Stimulated activated naive CD8-positive, alpha-beta T cell treated with anti-CD3 and anti-CD28 coated beads, Interleukin-15, Interleukin-2, amounts not matched to agents 100 ng/mL and 50 ng/mL, for 24 hours (primary cell): Measurements from ENCODE around the gene SEC22A.

Experiments used
- H3K27ac Mint-ChIP-seq: one replicate; pipeline ENCODE4 v1.8.0; 2021; ENCODE audit warnings: mild to moderate bottlenecking, mixed read lengths
- H3K27me3 Mint-ChIP-seq: one replicate; pipeline ENCODE4 v1.8.0; 2021; ENCODE audit warnings: mixed read lengths
- H3K36me3 Mint-ChIP-seq: one replicate; pipeline ENCODE4 v1.8.0; 2021; ENCODE audit warnings: low read depth, mixed read lengths
- H3K4me1 Mint-ChIP-seq: one replicate; pipeline ENCODE4 v1.8.0; 2021; ENCODE audit warnings: low read depth, mixed read lengths
- H3K4me3 Mint-ChIP-seq: one replicate; pipeline ENCODE4 v1.8.0; 2021; ENCODE audit warnings: mild to moderate bottlenecking, mixed read lengths
- H3K9me3 Mint-ChIP-seq: one replicate; pipeline ENCODE4 v1.8.0; 2021; ENCODE audit warnings: mixed read lengths

The SEC22A gene

GRCh38 chr3:123311201-123311600, 109.5 kb downstream of the SEC22A start:
- Mint-ChIP-seq H3K4me1 (no peaks in the 10 kb centered on the region), H3K36me3 (no peaks in the 10 kb centered on the region), H3K27ac (no peak overlapping the region), H3K27me3 (peaks cover 6% of the 10 kb centered on the region), H3K4me3 (no peak overlapping the region), H3K9me3 (no peaks in the 10 kb centered on the region)

- Mint-ChIP-seq H3K27ac (no peak overlapping the region), H3K27me3 (peaks cover 6% of the 10 kb centered on the region), H3K36me3 (no peaks in the 10 kb centered on the region), H3K9me3 (no peaks in the 10 kb centered on the region), H3K4me3 (no peak overlapping the region), H3K4me1 (no peaks in the 10 kb centered on the region)
Observed at GRCh38 chr3:123312331-123313265, 110.9 kb downstream of the SEC22A start.

- Mint-ChIP-seq H3K9me3 (no peaks in the 10 kb centered on the region), H3K27me3 (peaks cover 6% of the 10 kb centered on the region), H3K27ac (no peak overlapping the region), H3K36me3 (no peaks in the 10 kb centered on the region), H3K4me1 (no peaks in the 10 kb centered on the region), H3K4me3 (no peak overlapping the region)
Observed at GRCh38 chr3:123313889-123314288, 112.1 kb downstream of the SEC22A start.

- Mint-ChIP-seq H3K27ac (no peak overlapping the region), H3K27me3 (peaks cover 6% of the 10 kb centered on the region), H3K36me3 (no peaks in the 10 kb centered on the region), H3K4me1 (no peaks in the 10 kb centered on the region), H3K9me3 (no peaks in the 10 kb centered on the region), H3K4me3 (no peak overlapping the region)
Observed at GRCh38 chr3:123314359-123315270, 112.9 kb downstream of the SEC22A start.

- no peaks in the 10 kb centered on the region for H3K9me3 Mint-ChIP-seq
- H3K36me3 Mint-ChIP-seq: no peaks in the 10 kb centered on the region
- no peak overlapping the region for H3K27ac Mint-ChIP-seq
- no peaks in the 10 kb centered on the region for H3K4me1 Mint-ChIP-seq
- no peak overlapping the region for H3K4me3 Mint-ChIP-seq
- peaks cover 9% of the 10 kb centered on the region for H3K27me3 Mint-ChIP-seq
Observed at GRCh38 chr3:123315271-123315595, 113.5 kb downstream of the SEC22A start.

- H3K4me3 Mint-ChIP-seq: no peak overlapping the region
- H3K4me1 Mint-ChIP-seq: no peaks in the 10 kb centered on the region
- no peak overlapping the region for H3K27ac Mint-ChIP-seq
- H3K9me3 Mint-ChIP-seq: no peaks in the 10 kb centered on the region
- H3K27me3 Mint-ChIP-seq: peaks cover 14% of the 10 kb centered on the region
- no peaks in the 10 kb centered on the region for H3K36me3 Mint-ChIP-seq
Observed at GRCh38 chr3:123317716-123318115, 116.0 kb downstream of the SEC22A start.

- Mint-ChIP-seq H3K9me3 (no peaks in the 10 kb centered on the region), H3K4me1 (no peaks in the 10 kb centered on the region), H3K27me3 (peaks cover 14% of the 10 kb centered on the region), H3K27ac (no peak overlapping the region), H3K36me3 (no peaks in the 10 kb centered on the region), H3K4me3 (no peak overlapping the region)
Observed at GRCh38 chr3:123318374-123318773, 116.6 kb downstream of the SEC22A start.

GRCh38 chr3:123319760-123320159, 118.0 kb downstream of the SEC22A start:
- H3K36me3 Mint-ChIP-seq: no peaks in the 10 kb centered on the region
- no peak overlapping the region for H3K27ac Mint-ChIP-seq
- no peak overlapping the region for H3K4me3 Mint-ChIP-seq
- H3K4me1 Mint-ChIP-seq: no peaks in the 10 kb centered on the region
- peaks cover 14% of the 10 kb centered on the region for H3K27me3 Mint-ChIP-seq
- no peaks in the 10 kb centered on the region for H3K9me3 Mint-ChIP-seq

GRCh38 chr3:123320221-123320620, 118.5 kb downstream of the SEC22A start:
- H3K36me3 Mint-ChIP-seq: no peaks in the 10 kb centered on the region
- peaks cover 9% of the 10 kb centered on the region for H3K27me3 Mint-ChIP-seq
- no peak overlapping the region for H3K27ac Mint-ChIP-seq
- H3K4me3 Mint-ChIP-seq: no peak overlapping the region
- no peaks in the 10 kb centered on the region for H3K4me1 Mint-ChIP-seq
- no peaks in the 10 kb centered on the region for H3K9me3 Mint-ChIP-seq

- H3K27me3 Mint-ChIP-seq: peaks cover 8% of the 10 kb centered on the region
Observed at GRCh38 chr3:123321806-123322205, 120.1 kb downstream of the SEC22A start.

GRCh38 chr3:123322866-123323265, 121.1 kb downstream of the SEC22A start:
- H3K27ac Mint-ChIP-seq: no peak overlapping the region
- H3K9me3 Mint-ChIP-seq: no peaks in the 10 kb centered on the region
- no peaks in the 10 kb centered on the region for H3K4me1 Mint-ChIP-seq
- no peak overlapping the region for H3K4me3 Mint-ChIP-seq
- H3K27me3 Mint-ChIP-seq: peaks cover 8% of the 10 kb centered on the region
- no peaks in the 10 kb centered on the region for H3K36me3 Mint-ChIP-seq

More at GRCh38 chr3:123321806-123322205, 120.1 kb downstream of the SEC22A start:
- H3K4me1 Mint-ChIP-seq: no peaks in the 10 kb centered on the region
- H3K36me3 Mint-ChIP-seq: no peaks in the 10 kb centered on the region
- no peaks in the 10 kb centered on the region for H3K9me3 Mint-ChIP-seq
- no peak overlapping the region for H3K27ac Mint-ChIP-seq
- H3K4me3 Mint-ChIP-seq: no peak overlapping the region
